ENCODE data around the gene EFNA3. TPM values are rescaled to one million over a fixed set of nuclear protein-coding genes. Genes with fewer than 3 reads are reported as not detected.
A peak's percentile ranks its signal among the peaks of the same experiment; 100 is the strongest.

EFNA3 gene
- total RNA-seq, 1 donor from 2014 or later = 9.6 TPM

DNA sequence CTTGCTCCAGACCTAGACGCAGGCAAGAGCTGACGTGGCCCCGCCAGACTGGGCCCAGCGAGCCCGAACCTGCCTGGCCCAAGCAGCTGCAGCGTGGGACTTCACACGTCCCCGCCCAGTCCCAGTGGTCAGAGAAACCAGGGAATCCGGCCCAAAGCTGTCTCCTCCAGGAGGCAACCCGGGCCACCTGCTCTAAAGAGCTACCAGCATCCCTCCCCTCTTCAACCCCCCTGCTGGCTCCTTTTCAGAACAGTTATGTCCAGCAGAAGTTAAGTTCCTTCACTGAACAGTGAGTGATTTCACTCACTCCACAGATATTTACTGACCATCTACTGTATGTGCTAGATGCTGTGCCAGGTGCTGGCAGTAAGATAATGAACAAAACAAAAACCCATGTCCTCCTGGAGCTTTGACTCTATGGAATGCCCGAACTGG is 46.9 kb downstream of the EFNA3 start:
- DNase-seq (ENCODE audit: low spot score) = no peak
- peaks cover 23% of the 10 kb centered on the region for H3K36me3 Mint-ChIP-seq (ENCODE audit: low read depth, unreplicated experiment)
- H3K9me3 Mint-ChIP-seq (ENCODE audit: unreplicated experiment) = no peaks in the 10 kb centered on the region
- H3K4me3 Mint-ChIP-seq (ENCODE audit: unreplicated experiment) = peak overlapping the region; percentile 86
- no peak overlapping the region for H3K27ac Mint-ChIP-seq (ENCODE audit: unreplicated experiment)
- TF ChIP-seq CTCF (IDR thresholded peaks at IDR 0.05; ENCODE audit: unreplicated experiment) = no peak
- H3K4me1 Mint-ChIP-seq (ENCODE audit: unreplicated experiment) = peaks cover 38% of the 10 kb centered on the region
- peaks cover 18% of the 10 kb centered on the region for H3K27me3 Mint-ChIP-seq (ENCODE audit: unreplicated experiment)

- no peak for TF ChIP-seq CTCF (IDR thresholded peaks at IDR 0.05; ENCODE audit: unreplicated experiment)
- peaks cover 22% of the 10 kb centered on the region for H3K27me3 Mint-ChIP-seq (ENCODE audit: unreplicated experiment)
- H3K36me3 Mint-ChIP-seq (ENCODE audit: low read depth, unreplicated experiment) = peaks cover 28% of the 10 kb centered on the region
- no peaks in the 10 kb centered on the region for H3K9me3 Mint-ChIP-seq (ENCODE audit: unreplicated experiment)
- no peak overlapping the region for H3K27ac Mint-ChIP-seq (ENCODE audit: unreplicated experiment)
- peak; percentile 22 for DNase-seq (ENCODE audit: low spot score)
- H3K4me1 Mint-ChIP-seq (ENCODE audit: unreplicated experiment) = peaks cover 42% of the 10 kb centered on the region
- H3K4me3 Mint-ChIP-seq (ENCODE audit: unreplicated experiment) = peak overlapping the region; percentile 96
These were observed 47.4 kb downstream of the EFNA3 start for GRCh38 chr1:155125946-155126555.

DNA sequence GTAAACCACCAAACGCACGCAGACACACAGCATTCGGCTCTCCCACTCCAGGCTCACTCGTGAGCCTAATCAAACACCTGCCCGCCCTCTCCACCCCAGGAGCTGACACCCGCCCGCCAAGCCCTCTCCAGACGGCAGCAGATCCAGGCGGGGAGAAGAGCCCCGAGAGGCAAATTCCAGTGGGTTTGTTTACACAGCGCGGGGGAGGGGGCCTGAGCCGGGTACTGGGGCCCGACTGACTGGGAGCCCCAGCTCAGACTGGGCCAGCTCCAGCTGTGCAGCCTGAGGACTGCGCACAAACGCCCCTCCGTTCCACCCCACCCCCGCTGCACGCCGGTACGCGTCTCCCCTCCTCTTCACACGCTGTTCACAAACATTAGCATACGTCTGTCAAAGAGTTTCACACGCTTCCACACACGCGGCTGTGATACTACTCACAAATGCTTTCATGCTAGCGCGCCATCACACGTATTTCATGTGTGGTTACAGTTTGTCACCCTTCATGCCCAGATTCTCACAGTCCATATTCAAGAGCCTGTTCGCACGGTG is 48.0 kb downstream of the EFNA3 start:
- H3K27ac Mint-ChIP-seq (ENCODE audit: unreplicated experiment) = peak overlapping the region; percentile 96
- H3K4me3 Mint-ChIP-seq (ENCODE audit: unreplicated experiment) = peak overlapping the region; percentile 96
- peaks cover 25% of the 10 kb centered on the region for H3K27me3 Mint-ChIP-seq (ENCODE audit: unreplicated experiment)
- DNase-seq (ENCODE audit: low spot score) = peak; percentile 47
- no peaks in the 10 kb centered on the region for H3K9me3 Mint-ChIP-seq (ENCODE audit: unreplicated experiment)
- peaks cover 44% of the 10 kb centered on the region for H3K4me1 Mint-ChIP-seq (ENCODE audit: unreplicated experiment)
- no peak for TF ChIP-seq CTCF (IDR thresholded peaks at IDR 0.05; ENCODE audit: unreplicated experiment)
- peaks cover 34% of the 10 kb centered on the region for H3K36me3 Mint-ChIP-seq (ENCODE audit: low read depth, unreplicated experiment)

DNA sequence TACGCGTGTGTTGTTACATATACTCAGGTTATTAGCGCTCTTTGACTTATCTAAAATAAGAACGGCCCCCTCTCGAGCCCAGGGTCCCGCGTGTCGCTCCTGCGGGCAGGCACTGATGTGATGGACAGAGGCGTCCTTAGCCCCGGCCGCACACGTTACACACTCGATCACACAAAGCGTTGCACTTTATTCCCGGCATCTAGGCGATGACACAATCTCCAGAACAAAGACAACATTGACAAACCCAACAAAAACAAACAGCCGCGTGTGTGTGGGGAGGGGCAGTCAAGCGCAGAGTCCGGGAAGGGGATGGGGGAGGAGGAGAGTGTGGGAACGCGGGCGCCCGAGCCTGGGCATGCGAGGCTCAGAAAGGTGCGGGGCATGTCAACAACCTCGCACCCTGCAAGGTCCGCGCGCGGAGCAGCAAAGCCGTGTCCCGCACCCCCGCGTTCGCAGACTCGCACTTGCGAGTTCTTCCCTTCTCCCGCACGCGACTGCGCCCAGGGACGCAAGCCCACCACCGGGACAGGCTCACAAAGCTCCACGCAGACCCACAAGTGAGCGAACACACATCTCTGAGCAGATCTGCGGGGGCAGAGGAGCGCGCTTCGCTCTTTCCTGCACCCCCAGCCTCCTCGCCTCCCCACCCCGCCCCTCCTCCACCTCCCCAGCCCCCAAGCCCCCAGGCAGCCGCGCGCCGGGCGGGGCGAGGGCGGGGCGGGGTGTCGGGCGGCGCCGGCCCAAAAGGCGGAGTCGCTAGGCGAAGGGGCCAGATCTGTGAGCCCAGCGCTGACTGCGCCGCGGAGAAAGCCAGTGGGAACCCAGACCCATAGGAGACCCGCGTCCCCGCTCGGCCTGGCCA is 48.7 kb downstream of the EFNA3 start, which contains the start of gene EFNA1:
TSS of gene EFNA1 (plus strand) at position 772 of the 862 bp plus-strand sequence. CDS start 102 bp downstream, outside the sequence.
- Mint-ChIP-seq H3K27ac (ENCODE audit: unreplicated experiment) (peak within 1 kb of the TSS; percentile 98), H3K27me3 (ENCODE audit: unreplicated experiment) (peaks cover 26% of the 10 kb centered on the region), H3K4me1 (ENCODE audit: unreplicated experiment) (peaks cover 47% of the 10 kb centered on the region), H3K4me3 (ENCODE audit: unreplicated experiment) (peak within 1 kb of the TSS; percentile 100), H3K9me3 (ENCODE audit: unreplicated experiment) (no peaks in the 10 kb centered on the region), H3K36me3 (ENCODE audit: low read depth, unreplicated experiment) (peaks cover 38% of the 10 kb centered on the region)
- peak; percentile 73 for DNase-seq (ENCODE audit: low spot score)
- no peak for TF ChIP-seq CTCF (IDR thresholded peaks at IDR 0.05; ENCODE audit: unreplicated experiment)
